Measurements from ENCODE around the gene TMEM52B.

Gene TMEM52B

DNA sequence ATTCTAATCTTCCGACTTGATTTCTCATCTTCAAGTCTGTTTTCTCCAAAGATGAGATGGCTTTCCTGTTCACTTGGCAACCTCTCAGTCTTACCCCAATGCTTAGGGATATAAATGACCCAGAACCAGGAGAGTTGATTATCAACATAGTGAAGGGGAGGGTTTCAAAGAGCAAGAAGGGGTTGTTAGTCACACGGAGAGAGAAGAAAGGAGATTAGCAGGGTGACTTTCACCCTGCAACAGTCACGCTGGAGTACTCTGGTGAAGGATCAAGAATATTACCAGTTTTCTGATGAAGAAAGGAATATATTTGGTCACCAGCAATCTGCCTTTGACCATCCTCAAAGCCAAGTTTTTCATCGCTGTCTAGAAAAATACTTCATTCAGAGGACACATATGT is at the start of gene TMEM52B:
TSS of gene TMEM52B (plus strand) at position 212 of the 400 bp plus-strand sequence. CDS start 543 bp downstream, outside the sequence.
- Histone ChIP-seq H3K4me1 (ENCODE audit: control insufficient read depth, insufficient read depth, low read length) (no peaks in the 10 kb centered on the region), H3K9me3 (ENCODE audit: control insufficient read depth, insufficient read depth, low read depth, low read length) (no peaks in the 10 kb centered on the region), H3K4me3 (ENCODE audit: low read depth, low read length) (no peak within 1 kb of the TSS), H3K36me3 (ENCODE audit: control insufficient read depth in 2 of 2, insufficient read depth in 1 of 2, low read length in 2 of 2) (no peaks in the 10 kb centered on the region), H3K27ac (ENCODE audit: extremely low read depth, low read depth, low read length) (no peak within 1 kb of the TSS)
- ChIA-PET POLR2A (no interaction called here), CTCF (no interaction called here)
- TF ChIP-seq BCL6B (tag by site-specific recombination; IDR thresholded peaks at IDR 0.05): no peak
- TF ChIP-seq ZNF521 (tag by site-specific recombination; IDR thresholded peaks at IDR 0.05): no peak
- TF ChIP-seq, protein P1, sequence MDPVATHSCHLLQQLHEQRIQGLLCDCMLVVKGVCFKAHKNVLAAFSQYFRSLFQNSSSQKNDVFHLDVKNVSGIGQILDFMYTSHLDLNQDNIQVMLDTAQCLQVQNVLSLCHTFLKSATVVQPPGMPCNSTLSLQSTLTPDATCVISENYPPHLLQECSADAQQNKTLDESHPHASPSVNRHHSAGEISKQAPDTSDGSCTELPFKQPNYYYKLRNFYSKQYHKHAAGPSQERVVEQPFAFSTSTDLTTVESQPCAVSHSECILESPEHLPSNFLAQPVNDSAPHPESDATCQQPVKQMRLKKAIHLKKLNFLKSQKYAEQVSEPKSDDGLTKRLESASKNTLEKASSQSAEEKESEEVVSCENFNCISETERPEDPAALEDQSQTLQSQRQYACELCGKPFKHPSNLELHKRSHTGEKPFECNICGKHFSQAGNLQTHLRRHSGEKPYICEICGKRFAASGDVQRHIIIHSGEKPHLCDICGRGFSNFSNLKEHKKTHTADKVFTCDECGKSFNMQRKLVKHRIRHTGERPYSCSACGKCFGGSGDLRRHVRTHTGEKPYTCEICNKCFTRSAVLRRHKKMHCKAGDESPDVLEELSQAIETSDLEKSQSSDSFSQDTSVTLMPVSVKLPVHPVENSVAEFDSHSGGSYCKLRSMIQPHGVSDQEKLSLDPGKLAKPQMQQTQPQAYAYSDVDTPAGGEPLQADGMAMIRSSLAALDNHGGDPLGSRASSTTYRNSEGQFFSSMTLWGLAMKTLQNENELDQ (tag by site-specific recombination; IDR thresholded peaks at IDR 0.05; ENCODE audit: low read depth): no peak
- TF ChIP-seq ZFP41 (tag by site-specific recombination; IDR thresholded peaks at IDR 0.05; ENCODE audit: borderline replicate concordance): no peak
- TF ChIP-seq ZSCAN4 (tag by site-specific recombination; IDR thresholded peaks at IDR 0.05): no peak
- TF ChIP-seq REPIN1 (tag by site-specific recombination; IDR thresholded peaks at IDR 0.05; ENCODE audit: low read depth): no peak
- no peak for TF ChIP-seq ZNF416 (tag by site-specific recombination; IDR thresholded peaks at IDR 0.05)
- no peak for TF ChIP-seq REST (tag by site-specific recombination; IDR thresholded peaks at IDR 0.05)
- no peak for TF ChIP-seq MZF1 (tag by site-specific recombination; IDR thresholded peaks at IDR 0.05; ENCODE audit: borderline replicate concordance)
- TF ChIP-seq, protein P2, sequence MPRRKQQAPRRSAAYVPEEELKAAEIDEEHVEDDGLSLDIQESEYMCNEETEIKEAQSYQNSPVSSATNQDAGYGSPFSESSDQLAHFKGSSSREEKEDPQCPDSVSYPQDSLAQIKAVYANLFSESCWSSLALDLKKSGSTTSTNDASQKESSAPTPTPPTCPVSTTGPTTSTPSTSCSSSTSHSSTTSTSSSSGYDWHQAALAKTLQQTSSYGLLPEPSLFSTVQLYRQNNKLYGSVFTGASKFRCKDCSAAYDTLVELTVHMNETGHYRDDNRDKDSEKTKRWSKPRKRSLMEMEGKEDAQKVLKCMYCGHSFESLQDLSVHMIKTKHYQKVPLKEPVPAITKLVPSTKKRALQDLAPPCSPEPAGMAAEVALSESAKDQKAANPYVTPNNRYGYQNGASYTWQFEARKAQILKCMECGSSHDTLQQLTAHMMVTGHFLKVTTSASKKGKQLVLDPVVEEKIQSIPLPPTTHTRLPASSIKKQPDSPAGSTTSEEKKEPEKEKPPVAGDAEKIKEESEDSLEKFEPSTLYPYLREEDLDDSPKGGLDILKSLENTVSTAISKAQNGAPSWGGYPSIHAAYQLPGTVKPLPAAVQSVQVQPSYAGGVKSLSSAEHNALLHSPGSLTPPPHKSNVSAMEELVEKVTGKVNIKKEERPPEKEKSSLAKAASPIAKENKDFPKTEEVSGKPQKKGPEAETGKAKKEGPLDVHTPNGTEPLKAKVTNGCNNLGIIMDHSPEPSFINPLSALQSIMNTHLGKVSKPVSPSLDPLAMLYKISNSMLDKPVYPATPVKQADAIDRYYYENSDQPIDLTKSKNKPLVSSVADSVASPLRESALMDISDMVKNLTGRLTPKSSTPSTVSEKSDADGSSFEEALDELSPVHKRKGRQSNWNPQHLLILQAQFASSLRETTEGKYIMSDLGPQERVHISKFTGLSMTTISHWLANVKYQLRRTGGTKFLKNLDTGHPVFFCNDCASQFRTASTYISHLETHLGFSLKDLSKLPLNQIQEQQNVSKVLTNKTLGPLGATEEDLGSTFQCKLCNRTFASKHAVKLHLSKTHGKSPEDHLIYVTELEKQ (tag by site-specific recombination; IDR thresholded peaks at IDR 0.05; ENCODE audit: borderline replicate concordance): no peak
- TF ChIP-seq ZNF670 (tag by site-specific recombination; IDR thresholded peaks at IDR 0.05; ENCODE audit: low read depth): no peak
- no peak for TF ChIP-seq ZBTB20 (tag by site-specific recombination; IDR thresholded peaks at IDR 0.05)
- TF ChIP-seq, protein P3, sequence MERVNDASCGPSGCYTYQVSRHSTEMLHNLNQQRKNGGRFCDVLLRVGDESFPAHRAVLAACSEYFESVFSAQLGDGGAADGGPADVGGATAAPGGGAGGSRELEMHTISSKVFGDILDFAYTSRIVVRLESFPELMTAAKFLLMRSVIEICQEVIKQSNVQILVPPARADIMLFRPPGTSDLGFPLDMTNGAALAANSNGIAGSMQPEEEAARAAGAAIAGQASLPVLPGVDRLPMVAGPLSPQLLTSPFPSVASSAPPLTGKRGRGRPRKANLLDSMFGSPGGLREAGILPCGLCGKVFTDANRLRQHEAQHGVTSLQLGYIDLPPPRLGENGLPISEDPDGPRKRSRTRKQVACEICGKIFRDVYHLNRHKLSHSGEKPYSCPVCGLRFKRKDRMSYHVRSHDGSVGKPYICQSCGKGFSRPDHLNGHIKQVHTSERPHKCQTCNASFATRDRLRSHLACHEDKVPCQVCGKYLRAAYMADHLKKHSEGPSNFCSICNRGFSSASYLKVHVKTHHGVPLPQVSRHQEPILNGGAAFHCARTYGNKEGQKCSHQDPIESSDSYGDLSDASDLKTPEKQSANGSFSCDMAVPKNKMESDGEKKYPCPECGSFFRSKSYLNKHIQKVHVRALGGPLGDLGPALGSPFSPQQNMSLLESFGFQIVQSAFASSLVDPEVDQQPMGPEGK (tag by site-specific recombination; IDR thresholded peaks at IDR 0.05): no peak
- TF ChIP-seq ZNF335 (tag by site-specific recombination; conservative IDR thresholded peaks at IDR 0.05): no peak
- no peak for TF ChIP-seq YY2 (tag by site-specific recombination; IDR thresholded peaks at IDR 0.05)
- TF ChIP-seq SETDB1 (IDR thresholded peaks at IDR 0.05; ENCODE audit: insufficient read length, low read length): no peak
- no peak for TF ChIP-seq WT1 (tag by site-specific recombination; IDR thresholded peaks at IDR 0.05)

Measured in HEK293 (cell line).